ENCODE measurements around the gene SIL1. TPM values are rescaled to one million over a fixed set of nuclear protein-coding genes. Genes with fewer than 3 reads are reported as not detected.

The SIL1 gene
- total and polyA plus RNA-seq, 2 of the 13 experiments (the other 11 are each of a cell fraction or from before 2014, with no cell fraction given) = 26.0 to 30.0 TPM

- no peak for FAIRE-seq
- ChIA-PET CTCF (ENCODE audit: low intra/inter-chr PET ratio, low total read pairs) (no interaction called here), POLR2A (interaction anchor here (0.6 kb wide), 1 partner anchor 11 kb away, joined by 3 read pairs; no protein-coding TSS in a partner anchor)
- Histone ChIP-seq H2AFZ (ENCODE audit: low read length) (no peak overlapping the region), H3K9me3 (ENCODE audit: low read length) (no peaks in the 10 kb centered on the region), H3K27ac (ENCODE audit: extremely low read length, insufficient read depth, low read length) (no peak overlapping the region), H3K4me1 (ENCODE audit: insufficient read depth, low read length) (no peaks in the 10 kb centered on the region), H3K4me3 (replicated peaks in 1 of 3; ENCODE audit: insufficient read depth in 1 of 3, low read depth in 2 of 3, low read length in 3 of 3) (no peak overlapping the region), H3K27me3 (ENCODE audit: control insufficient read depth in 1 of 2, insufficient read depth in 2 of 2, low read length in 2 of 2) (no peaks in the 10 kb centered on the region), H3K79me2 (ENCODE audit: insufficient read depth, low read length) (no peaks in the 10 kb centered on the region), H4K20me1 (ENCODE audit: insufficient read depth, low read length) (no peaks in the 10 kb centered on the region), H3K9ac (ENCODE audit: insufficient read depth, low read depth, low read length) (no peak overlapping the region), H3K36me3 (replicated peaks in 1 of 2; ENCODE audit: control insufficient read depth in 1 of 2, insufficient read depth in 2 of 2, low read length in 2 of 2) (peaks cover 15 to 65% of the 10 kb centered on the region in 2 experiments), H3K4me2 (ENCODE audit: low read depth, low read length) (no peak overlapping the region)
- no peak for ATAC-seq
- intact Hi-C loops (cut with micrococcal nuclease; ENCODE audit: unreplicated experiment) (no loop called here), in situ Hi-C loops (cut with HindIII; ENCODE audit: extremely low pct_ligation_motif_present, low pct_unique_long_range_greater_than_20kb) (no loop called here)
- no peak for TF ChIP-seq ZFP62 (CRISPR knock-in tag; IDR thresholded peaks at IDR 0.05)
- TF ChIP-seq ZNF572 (CRISPR knock-in tag; IDR thresholded peaks at IDR 0.05) = no peak
- no peak for TF ChIP-seq KDM6A (CRISPR knock-in tag; IDR thresholded peaks at IDR 0.05; ENCODE audit: low read depth)
- no peak for TF ChIP-seq RFX5 (IDR thresholded peaks at IDR 0.05; ENCODE audit: low read depth, low read length)
- no peak for TF ChIP-seq ZSCAN20 (CRISPR knock-in tag; IDR thresholded peaks at IDR 0.05; ENCODE audit: borderline replicate concordance)
- DNase-seq (ENCODE audit: low spot score) = no peak
- no TSS peak for BruUV-seq (replicated peaks)
- WGBS (ENCODE audit: low lambda C conversion rate) = 97% methylated on average over 10 of the region's 10 CpGs
Observed at GRCh38 chr5:138903130-138903775, 294.9 kb downstream of the SIL1 start.

- ChIA-PET CTCF (ENCODE audit: low intra/inter-chr PET ratio, low total read pairs) (no interaction called here), POLR2A (no interaction called here)
- H3K27me3 ChIP-seq (ENCODE audit: control insufficient read depth in 1 of 2, insufficient read depth in 2 of 2, low read length in 2 of 2) = no peaks in the 10 kb centered on the region
- no peak overlapping the region for H3K4me3 ChIP-seq (replicated peaks in 1 of 3; ENCODE audit: insufficient read depth in 1 of 3, low read depth in 2 of 3, low read length in 3 of 3)
- no peak for DNase-seq (ENCODE audit: low spot score)
- H4K20me1 ChIP-seq (ENCODE audit: insufficient read depth, low read length) = no peaks in the 10 kb centered on the region
- H2AFZ ChIP-seq (ENCODE audit: low read length) = no peak overlapping the region
- no peak overlapping the region for H3K9ac ChIP-seq (ENCODE audit: insufficient read depth, low read depth, low read length)
- no peaks in the 10 kb centered on the region for H3K79me2 ChIP-seq (ENCODE audit: insufficient read depth, low read length)
- intact Hi-C loops (cut with micrococcal nuclease; ENCODE audit: unreplicated experiment) (no loop called here), in situ Hi-C loops (cut with HindIII; ENCODE audit: extremely low pct_ligation_motif_present, low pct_unique_long_range_greater_than_20kb) (no loop called here)
- WGBS (ENCODE audit: low lambda C conversion rate) = 100% methylated on average over 2 of the region's 2 CpGs
- H3K27ac ChIP-seq (ENCODE audit: extremely low read length, insufficient read depth, low read length) = no peak overlapping the region
- H3K4me1 ChIP-seq (ENCODE audit: insufficient read depth, low read length) = no peaks in the 10 kb centered on the region
- TF ChIP-seq CBX5 (CRISPR knock-in tag; IDR thresholded peaks at IDR 0.05; ENCODE audit: borderline replicate concordance) (no peak), CENPBD1 (CRISPR knock-in tag; IDR thresholded peaks at IDR 0.05; ENCODE audit: borderline replicate concordance, low read depth) (no peak)
- FAIRE-seq = no peak
- no peaks in the 10 kb centered on the region for H3K9me3 ChIP-seq (ENCODE audit: low read length)
- no TSS peak for BruUV-seq (replicated peaks)
- H3K36me3 ChIP-seq (replicated peaks in 1 of 2; ENCODE audit: control insufficient read depth in 1 of 2, insufficient read depth in 2 of 2, low read length in 2 of 2) = peaks cover 17 to 60% of the 10 kb centered on the region in 2 experiments
- H3K4me2 ChIP-seq (ENCODE audit: low read depth, low read length) = no peak overlapping the region
- no peak for ATAC-seq
Observed at GRCh38 chr5:138901716-138902115, 296.5 kb downstream of the SIL1 start.
